Ascending aorta (tissue), 2 donors: ENCODE data around the gene QKI. TPM values are rescaled to one million over a fixed set of nuclear protein-coding genes. Genes with fewer than 3 reads are reported as not detected.
"Not testable (repeated sequence)": the region's sequence is repeated elsewhere in the genome, so short reads cannot be mapped to it uniquely, and the experiment has no call there.

Experiments used
- DNase-seq, 2 donors: peaks; one replicate each; pipeline ENCODE4 v3.0.0-alpha.2; 2019; ENCODE audit warnings: low spot score in 2 of 2
- H3K27ac ChIP-seq, 2 donors: fragments of 200-600 bp; sonication (generic); one replicate each; pipeline ENCODE4 v1.5.1; 2016 to 2017; ENCODE audit warnings: mild to moderate bottlenecking in 1 of 2
- H3K27me3 ChIP-seq: fragments of 200-600 bp; sonication (generic); one replicate; pipeline ENCODE4 v1.5.1; 2017
- H3K36me3 ChIP-seq, 2 donors: fragments of 200-600 bp; sonication (generic); one replicate each; pipeline ENCODE4 v1.5.1; 2016
- H3K4me1 ChIP-seq, 2 donors: fragments of 200-600 bp; sonication (generic); one replicate each; pipeline ENCODE4 v1.5.1; 2016 to 2017; ENCODE audit warnings: mild to moderate bottlenecking in 1 of 2
- H3K4me3 ChIP-seq, 2 donors: fragments of 200-600 bp; sonication (generic); one replicate each; pipeline ENCODE4 v1.5.1; 2016 to 2017; ENCODE audit warnings: mild to moderate bottlenecking in 1 of 2
- H3K9me3 ChIP-seq, 2 donors: fragments of 200-600 bp; sonication (generic); one replicate each; pipeline ENCODE4 v1.5.1; 2016
- intact Hi-C: fragments of 100-400 bp; cut with DNase I; formaldehyde crosslinking; loops from one replicate; pipeline ENCODE4 v1.15.1; 2023
- total RNA-seq: library from RNA; depleted of rRNA; stranded (reverse); fragments of >200 nt; gene quantifications from one replicate; pipeline ENCODE4 v1.1.0, GENCODE V29; 2016
- TF ChIP-seq, protein P1 (sequence below), 3 experiments: fragments of 200-600 bp in 2 of 3; fragments of 450-650 bp in 1 of 3; sonication (generic) in 2 of 3; IDR thresholded peaks; one replicate each; pipeline ENCODE4 v1.5.1; 2016 to 2019; ENCODE audit warnings: antibody characterized with exemption in 3 of 3, mild to moderate bottlenecking in 1 of 3, moderate library complexity in 1 of 3

QKI gene
- total RNA-seq, 1 donor from 2014 or later: 91.0 TPM

DNA sequence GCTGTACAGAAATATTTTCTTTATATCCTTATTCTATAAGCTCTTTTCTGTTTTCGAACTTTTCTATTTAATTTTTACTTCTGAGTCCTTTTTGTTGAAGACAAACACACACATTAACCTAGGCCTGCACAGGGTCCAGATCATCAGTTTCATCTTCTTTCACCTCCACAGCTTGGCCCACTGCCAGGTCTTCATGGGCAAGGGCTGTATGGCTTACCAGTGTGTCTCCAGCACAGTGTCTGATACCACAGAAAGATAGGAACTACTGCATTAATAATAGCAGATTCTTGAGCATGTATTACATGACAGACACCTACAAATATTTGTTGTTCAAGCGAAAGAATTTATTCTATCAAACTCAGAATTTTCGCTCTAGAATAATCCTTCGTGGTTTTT, 24.4 kb downstream of the QKI start:
- TF ChIP-seq, protein P1, sequence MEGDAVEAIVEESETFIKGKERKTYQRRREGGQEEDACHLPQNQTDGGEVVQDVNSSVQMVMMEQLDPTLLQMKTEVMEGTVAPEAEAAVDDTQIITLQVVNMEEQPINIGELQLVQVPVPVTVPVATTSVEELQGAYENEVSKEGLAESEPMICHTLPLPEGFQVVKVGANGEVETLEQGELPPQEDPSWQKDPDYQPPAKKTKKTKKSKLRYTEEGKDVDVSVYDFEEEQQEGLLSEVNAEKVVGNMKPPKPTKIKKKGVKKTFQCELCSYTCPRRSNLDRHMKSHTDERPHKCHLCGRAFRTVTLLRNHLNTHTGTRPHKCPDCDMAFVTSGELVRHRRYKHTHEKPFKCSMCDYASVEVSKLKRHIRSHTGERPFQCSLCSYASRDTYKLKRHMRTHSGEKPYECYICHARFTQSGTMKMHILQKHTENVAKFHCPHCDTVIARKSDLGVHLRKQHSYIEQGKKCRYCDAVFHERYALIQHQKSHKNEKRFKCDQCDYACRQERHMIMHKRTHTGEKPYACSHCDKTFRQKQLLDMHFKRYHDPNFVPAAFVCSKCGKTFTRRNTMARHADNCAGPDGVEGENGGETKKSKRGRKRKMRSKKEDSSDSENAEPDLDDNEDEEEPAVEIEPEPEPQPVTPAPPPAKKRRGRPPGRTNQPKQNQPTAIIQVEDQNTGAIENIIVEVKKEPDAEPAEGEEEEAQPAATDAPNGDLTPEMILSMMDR (IDR thresholded peaks at IDR 0.05): no peak
- Histone ChIP-seq H3K4me3 (no peak overlapping the region), H3K4me1 (peaks cover 7 to 36% of the 10 kb centered on the region in 2 donors), H3K27ac (no peak overlapping the region), H3K27me3 (no peaks in the 10 kb centered on the region), H3K36me3 (no peaks in the 10 kb centered on the region), H3K9me3 (no peaks in the 10 kb centered on the region)
- intact Hi-C loops: no loop called here
- DNase-seq: no peak

DNA sequence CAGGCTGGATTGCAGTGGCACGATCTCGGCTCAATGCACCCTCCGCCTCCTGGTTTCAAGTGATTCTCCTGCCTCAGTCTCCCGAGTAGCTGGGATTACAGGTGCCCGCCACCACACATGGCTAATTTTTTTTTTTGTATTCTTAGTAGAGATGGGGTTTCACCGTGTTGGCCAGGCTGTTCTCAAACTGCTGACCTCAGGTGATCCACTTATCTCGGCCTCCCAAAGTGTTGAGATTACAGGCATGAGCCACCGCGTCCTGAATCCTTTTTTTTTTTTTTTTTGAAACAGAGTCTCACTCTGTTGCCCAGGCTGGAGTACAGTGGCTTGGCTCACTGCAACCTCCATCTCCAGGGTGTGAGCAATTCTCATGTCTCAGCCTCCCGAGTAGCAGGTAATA, 24.9 kb downstream of the QKI start:
- DNase-seq, intact Hi-C loops: not testable (repeated sequence)
- peaks cover 7 to 36% of the 10 kb centered on the region in 2 donors for H3K4me1 ChIP-seq

DNA sequence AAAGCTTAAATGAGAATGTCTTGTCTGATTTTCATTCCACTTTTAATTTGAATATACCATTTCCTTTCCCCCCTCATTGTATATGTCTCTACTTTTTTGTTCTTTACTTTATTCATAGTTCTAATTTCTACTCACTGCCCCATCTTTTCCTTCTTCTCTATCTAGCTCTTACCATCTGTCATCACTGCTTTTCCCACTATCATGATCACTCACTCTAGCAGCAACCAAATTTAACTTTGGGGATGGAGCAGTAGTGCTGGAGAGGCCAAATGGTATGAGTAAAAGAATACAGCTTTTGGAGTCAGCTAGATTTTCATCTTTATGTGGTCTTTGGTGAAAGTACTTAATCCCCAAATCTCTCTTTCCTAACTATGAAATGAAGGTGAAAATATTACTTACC, 25.5 kb downstream of the QKI start:
- Histone ChIP-seq H3K27me3 (no peaks in the 10 kb centered on the region), H3K4me1 (peaks cover 7 to 36% of the 10 kb centered on the region in 2 donors), H3K36me3 (no peaks in the 10 kb centered on the region), H3K4me3 (no peak overlapping the region), H3K27ac (no peak overlapping the region), H3K9me3 (no peaks in the 10 kb centered on the region)
- intact Hi-C loops: no loop called here
- TF ChIP-seq, protein P1 (IDR thresholded peaks at IDR 0.05): no peak
- DNase-seq: no peak

More for the DNA sequence above, 24.9 kb downstream of the QKI start:
- H3K36me3 ChIP-seq, H3K27ac ChIP-seq, H3K4me3 ChIP-seq, H3K9me3 ChIP-seq, H3K27me3 ChIP-seq: not testable (repeated sequence)

DNA sequence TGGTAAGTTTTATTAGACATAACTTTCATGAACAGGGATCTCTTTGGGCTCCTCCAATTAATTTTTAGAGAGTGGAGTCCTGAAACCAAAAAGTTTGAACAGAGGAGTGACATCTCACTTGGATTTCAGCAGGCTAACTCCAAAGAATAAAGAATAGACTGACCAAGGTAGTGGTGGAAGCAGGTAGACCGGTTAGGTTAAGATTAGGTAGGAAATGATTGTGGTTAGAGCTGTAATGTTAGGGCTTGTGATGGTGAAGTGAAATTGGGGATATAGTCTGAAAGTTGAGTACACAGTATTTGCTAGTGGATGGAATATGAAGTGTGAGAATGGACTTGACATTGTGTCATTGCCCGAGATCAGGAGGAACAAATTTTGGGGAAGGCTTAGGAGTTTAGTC, 27.8 kb downstream of the QKI start:
- intact Hi-C loops: no loop called here
- TF ChIP-seq, protein P1 (IDR thresholded peaks at IDR 0.05): no peak
- H3K4me1 ChIP-seq: peaks cover 4 to 33% of the 10 kb centered on the region in 2 donors

DNA sequence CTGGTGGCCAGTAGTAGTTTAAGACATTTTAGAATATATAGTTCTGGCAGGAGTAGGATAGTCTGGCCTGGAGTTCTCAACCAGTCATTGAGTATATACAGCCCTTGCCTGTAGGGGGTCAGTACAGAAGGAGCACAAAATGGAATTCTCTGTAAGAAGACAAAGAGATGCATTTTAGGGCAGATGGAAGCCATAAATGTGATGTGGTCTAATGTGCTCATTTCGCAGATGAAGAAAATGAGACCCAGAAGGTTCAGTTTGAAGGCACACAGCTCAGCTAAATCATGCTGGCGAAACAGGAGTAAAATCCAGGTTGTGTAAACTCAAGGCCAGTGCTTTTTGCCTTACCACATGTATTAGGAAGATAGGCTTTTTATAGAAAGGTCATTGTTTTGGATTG, 29.6 kb downstream of the QKI start:
- TF ChIP-seq, protein P1 (IDR thresholded peaks at IDR 0.05): no peak
- intact Hi-C loops: no loop called here
- Histone ChIP-seq H3K27ac (no peak overlapping the region), H3K27me3 (no peaks in the 10 kb centered on the region), H3K4me1 (peaks cover 0 to 27% of the 10 kb centered on the region in 2 donors), H3K36me3 (no peaks in the 10 kb centered on the region), H3K9me3 (no peaks in the 10 kb centered on the region), H3K4me3 (no peak overlapping the region)
- DNase-seq: no peak

More for the DNA sequence above, 27.8 kb downstream of the QKI start:
- Histone ChIP-seq H3K27me3 (no peaks in the 10 kb centered on the region), H3K27ac (no peak overlapping the region), H3K36me3 (no peaks in the 10 kb centered on the region), H3K4me3 (no peak overlapping the region), H3K9me3 (no peaks in the 10 kb centered on the region)
- DNase-seq: no peak

DNA sequence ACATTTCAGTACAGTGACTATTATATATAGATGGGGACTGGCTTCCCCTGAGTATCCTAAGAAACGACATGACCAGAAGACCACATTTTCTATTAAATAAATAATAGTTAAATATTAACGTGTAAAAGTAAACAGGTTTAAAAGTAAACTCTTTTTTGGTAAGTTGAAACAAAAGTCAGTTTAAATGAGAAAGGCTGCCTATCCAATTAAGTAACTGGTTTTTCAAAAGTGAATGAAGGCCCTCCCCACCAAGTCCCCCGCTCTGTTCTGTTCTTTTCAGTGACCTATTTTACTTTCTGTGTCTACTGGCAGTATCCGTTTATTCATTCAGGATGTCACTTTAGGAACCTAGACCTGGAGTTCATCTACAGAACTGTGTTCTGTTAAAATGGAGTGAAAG, 32.0 kb downstream of the QKI start:
- intact Hi-C loops: no loop called here
- no peak overlapping the region for H3K27ac ChIP-seq
- no peaks in the 10 kb centered on the region for H3K27me3 ChIP-seq
- H3K9me3 ChIP-seq: no peaks in the 10 kb centered on the region
- H3K4me3 ChIP-seq: no peak overlapping the region
- H3K36me3 ChIP-seq: no peaks in the 10 kb centered on the region
- H3K4me1 ChIP-seq: peaks cover 0 to 12% of the 10 kb centered on the region in 2 donors
- TF ChIP-seq, protein P1 (IDR thresholded peaks at IDR 0.05): no peak
- no peak for DNase-seq
